ENCODE data around the gene GLRX3.
A peak's percentile ranks its signal among the peaks of the same experiment; 100 is the strongest.
"Not testable (repeated sequence)": the region's sequence is repeated elsewhere in the genome, so short reads cannot be mapped to it uniquely, and the experiment has no call there.

The GLRX3 gene

GRCh38 chr10:130136226-130137089 lies at the start of gene GLRX3:
Gene GLRX3, plus strand, starts transcription at chr10:130136391. Its CDS starts 30 bp downstream, at chr10:130136421.
- H3K27me3 ChIP-seq (ENCODE audit: control insufficient read depth in 5 of 5, insufficient read depth in 4 of 5, low read length in 5 of 5): peaks cover 0 to 2% (median 0%) of the 10 kb centered on the region in 5 donors
- peaks cover 2 to 32% (median 29%) of the 10 kb centered on the region in 5 donors for H3K4me1 ChIP-seq (ENCODE audit: control insufficient read depth in 5 of 5, insufficient read depth in 5 of 5, low read length in 5 of 5)
- H3K4me3 ChIP-seq (ENCODE audit: low read depth in 1 of 5, low read length in 5 of 5): peak within 1 kb of the TSS; percentile 81 to 92 (median 90)
- no peaks in the 10 kb centered on the region for H3K9me3 ChIP-seq (ENCODE audit: control insufficient read depth in 5 of 5, low read length in 5 of 5)
- H3K27ac ChIP-seq (ENCODE audit: low read depth, low read length): peak within 1 kb of the TSS; percentile 91
- H3K36me3 ChIP-seq (ENCODE audit: control insufficient read depth in 5 of 5, insufficient read depth in 5 of 5, low read length in 5 of 5): no peaks in the 10 kb centered on the region
- H3K9ac ChIP-seq (ENCODE audit: low read length in 5 of 5): peak within 1 kb of the TSS; percentile 73 to 96 (median 92)

GRCh38 chr10:130090565-130090964 lies 45.6 kb upstream of the GLRX3 start:
- not testable (repeated sequence) for H3K9ac ChIP-seq (ENCODE audit: low read length in 5 of 5); H3K4me1 ChIP-seq (ENCODE audit: control insufficient read depth in 5 of 5, insufficient read depth in 5 of 5, low read length in 5 of 5); H3K9me3 ChIP-seq (ENCODE audit: control insufficient read depth in 5 of 5, low read length in 5 of 5); H3K36me3 ChIP-seq (ENCODE audit: control insufficient read depth in 5 of 5, insufficient read depth in 5 of 5, low read length in 5 of 5); H3K27ac ChIP-seq (ENCODE audit: low read depth, low read length); H3K27me3 ChIP-seq (ENCODE audit: control insufficient read depth in 5 of 5, insufficient read depth in 4 of 5, low read length in 5 of 5); H3K4me3 ChIP-seq (ENCODE audit: low read depth in 1 of 5, low read length in 5 of 5)

- Histone ChIP-seq H3K36me3 (ENCODE audit: control insufficient read depth in 5 of 5, insufficient read depth in 5 of 5, low read length in 5 of 5) (peaks cover 0 to 5% (median 0%) of the 10 kb centered on the region in 5 donors), H3K4me1 (ENCODE audit: control insufficient read depth in 5 of 5, insufficient read depth in 5 of 5, low read length in 5 of 5) (no peaks in the 10 kb centered on the region), H3K9me3 (ENCODE audit: control insufficient read depth in 5 of 5, low read length in 5 of 5) (no peaks in the 10 kb centered on the region), H3K27me3 (ENCODE audit: control insufficient read depth in 5 of 5, insufficient read depth in 4 of 5, low read length in 5 of 5) (no peaks in the 10 kb centered on the region), H3K9ac (ENCODE audit: low read length in 5 of 5) (no peak overlapping the region), H3K27ac (ENCODE audit: low read depth, low read length) (no peak overlapping the region), H3K4me3 (ENCODE audit: low read depth in 1 of 5, low read length in 5 of 5) (no peak overlapping the region)
Measured at GRCh38 chr10:130099344-130099743, 36.8 kb upstream of the GLRX3 start.

- H3K4me3 ChIP-seq (ENCODE audit: low read depth in 1 of 5, low read length in 5 of 5): no peak overlapping the region
- peaks cover 7 to 17% (median 16%) of the 10 kb centered on the region in 5 donors for H3K4me1 ChIP-seq (ENCODE audit: control insufficient read depth in 5 of 5, insufficient read depth in 5 of 5, low read length in 5 of 5)
- H3K27ac ChIP-seq (ENCODE audit: low read depth, low read length): no peak overlapping the region
- no peaks in the 10 kb centered on the region for H3K27me3 ChIP-seq (ENCODE audit: control insufficient read depth in 5 of 5, insufficient read depth in 4 of 5, low read length in 5 of 5)
- H3K9ac ChIP-seq (ENCODE audit: low read length in 5 of 5): no peak overlapping the region
- peaks cover 0 to 10% (median 0%) of the 10 kb centered on the region in 5 donors for H3K36me3 ChIP-seq (ENCODE audit: control insufficient read depth in 5 of 5, insufficient read depth in 5 of 5, low read length in 5 of 5)
- no peaks in the 10 kb centered on the region for H3K9me3 ChIP-seq (ENCODE audit: control insufficient read depth in 5 of 5, low read length in 5 of 5)
Measured at GRCh38 chr10:130105724-130106123, 30.5 kb upstream of the GLRX3 start.

GRCh38 chr10:130108146-130108545 lies 28.0 kb upstream of the GLRX3 start:
- H3K9me3 ChIP-seq (ENCODE audit: control insufficient read depth in 5 of 5, low read length in 5 of 5); H3K27me3 ChIP-seq (ENCODE audit: control insufficient read depth in 5 of 5, insufficient read depth in 4 of 5, low read length in 5 of 5); H3K27ac ChIP-seq (ENCODE audit: low read depth, low read length); H3K4me3 ChIP-seq (ENCODE audit: low read depth in 1 of 5, low read length in 5 of 5); H3K9ac ChIP-seq (ENCODE audit: low read length in 5 of 5); H3K36me3 ChIP-seq (ENCODE audit: control insufficient read depth in 5 of 5, insufficient read depth in 5 of 5, low read length in 5 of 5): not testable (repeated sequence)
- H3K4me1 ChIP-seq (ENCODE audit: control insufficient read depth in 5 of 5, insufficient read depth in 5 of 5, low read length in 5 of 5): peaks cover 8 to 27% (median 22%) of the 10 kb centered on the region in 5 donors

GRCh38 chr10:130108934-130109604 lies 27.1 kb upstream of the GLRX3 start:
- H3K36me3 ChIP-seq (ENCODE audit: control insufficient read depth in 5 of 5, insufficient read depth in 5 of 5, low read length in 5 of 5): peaks cover 0 to 6% (median 0%) of the 10 kb centered on the region in 5 donors
- peaks cover 8 to 27% (median 22%) of the 10 kb centered on the region in 5 donors for H3K4me1 ChIP-seq (ENCODE audit: control insufficient read depth in 5 of 5, insufficient read depth in 5 of 5, low read length in 5 of 5)
- peak overlapping the region; percentile 77 to 96 (median 90) for H3K4me3 ChIP-seq (ENCODE audit: low read depth in 1 of 5, low read length in 5 of 5)
- no peaks in the 10 kb centered on the region for H3K9me3 ChIP-seq (ENCODE audit: control insufficient read depth in 5 of 5, low read length in 5 of 5)
- peak overlapping the region in 2 of 5 donors; percentile 89 to 91 for H3K9ac ChIP-seq (ENCODE audit: low read length in 5 of 5)
- no peak overlapping the region for H3K27ac ChIP-seq (ENCODE audit: low read depth, low read length)
- no peaks in the 10 kb centered on the region for H3K27me3 ChIP-seq (ENCODE audit: control insufficient read depth in 5 of 5, insufficient read depth in 4 of 5, low read length in 5 of 5)

- no peaks in the 10 kb centered on the region for H3K9me3 ChIP-seq (ENCODE audit: control insufficient read depth in 5 of 5, low read length in 5 of 5)
- H3K4me1 ChIP-seq (ENCODE audit: control insufficient read depth in 5 of 5, insufficient read depth in 5 of 5, low read length in 5 of 5): peaks cover 8 to 27% (median 22%) of the 10 kb centered on the region in 5 donors
- peak overlapping the region; percentile 77 to 96 (median 90) for H3K4me3 ChIP-seq (ENCODE audit: low read depth in 1 of 5, low read length in 5 of 5)
- peak overlapping the region; percentile 72 to 91 (median 80) for H3K9ac ChIP-seq (ENCODE audit: low read length in 5 of 5)
- H3K36me3 ChIP-seq (ENCODE audit: control insufficient read depth in 5 of 5, insufficient read depth in 5 of 5, low read length in 5 of 5): peaks cover 0 to 5% (median 0%) of the 10 kb centered on the region in 5 donors
- no peaks in the 10 kb centered on the region for H3K27me3 ChIP-seq (ENCODE audit: control insufficient read depth in 5 of 5, insufficient read depth in 4 of 5, low read length in 5 of 5)
- H3K27ac ChIP-seq (ENCODE audit: low read depth, low read length): peak overlapping the region; percentile 93
Measured at GRCh38 chr10:130109796-130110245, 26.4 kb upstream of the GLRX3 start.

- Histone ChIP-seq H3K36me3 (ENCODE audit: control insufficient read depth in 5 of 5, insufficient read depth in 5 of 5, low read length in 5 of 5) (peaks cover 0 to 5% (median 0%) of the 10 kb centered on the region in 5 donors), H3K9ac (ENCODE audit: low read length in 5 of 5) (peak within 1 kb of the TSS; percentile 72 to 91 (median 80)), H3K9me3 (ENCODE audit: control insufficient read depth in 5 of 5, low read length in 5 of 5) (no peaks in the 10 kb centered on the region), H3K4me3 (ENCODE audit: low read depth in 1 of 5, low read length in 5 of 5) (peak within 1 kb of the TSS; percentile 77 to 96 (median 90)), H3K27me3 (ENCODE audit: control insufficient read depth in 5 of 5, insufficient read depth in 4 of 5, low read length in 5 of 5) (no peaks in the 10 kb centered on the region), H3K4me1 (ENCODE audit: control insufficient read depth in 5 of 5, insufficient read depth in 5 of 5, low read length in 5 of 5) (peaks cover 8 to 27% (median 22%) of the 10 kb centered on the region in 5 donors), H3K27ac (ENCODE audit: low read depth, low read length) (peak within 1 kb of the TSS; percentile 93)
Measured at GRCh38 chr10:130110246-130111112, 25.7 kb upstream of the GLRX3 start, which contains the start of gene C10orf143. Gene C10orf143, minus strand, starts transcription at chr10:130110830. Its CDS starts 58 bp downstream, at chr10:130110772.

GRCh38 chr10:130111113-130111851 lies 24.9 kb upstream of the GLRX3 start:
- H3K9me3 ChIP-seq (ENCODE audit: control insufficient read depth in 5 of 5, low read length in 5 of 5): no peaks in the 10 kb centered on the region
- H3K36me3 ChIP-seq (ENCODE audit: control insufficient read depth in 5 of 5, insufficient read depth in 5 of 5, low read length in 5 of 5): no peaks in the 10 kb centered on the region
- H3K27me3 ChIP-seq (ENCODE audit: control insufficient read depth in 5 of 5, insufficient read depth in 4 of 5, low read length in 5 of 5): no peaks in the 10 kb centered on the region
- H3K27ac ChIP-seq (ENCODE audit: low read depth, low read length): peak overlapping the region; percentile 93
- peak overlapping the region; percentile 77 to 96 (median 90) for H3K4me3 ChIP-seq (ENCODE audit: low read depth in 1 of 5, low read length in 5 of 5)
- peaks cover 8 to 27% (median 22%) of the 10 kb centered on the region in 5 donors for H3K4me1 ChIP-seq (ENCODE audit: control insufficient read depth in 5 of 5, insufficient read depth in 5 of 5, low read length in 5 of 5)
- peak overlapping the region in 4 of 5 donors; percentile 72 to 91 (median 84) for H3K9ac ChIP-seq (ENCODE audit: low read length in 5 of 5)

Data from subcutaneous abdominal adipose tissue (tissue), 5 donors.